ENCODE data around the gene SPATA32.

- TF ChIP-seq REST (IDR thresholded peaks at IDR 0.05; ENCODE audit: insufficient read depth in 1 of 2, low read depth in 2 of 2, low read length in 2 of 2), result no peak
- TF ChIP-seq FOXP2 (optimal IDR thresholded peaks at IDR 0.05; ENCODE audit: borderline replicate concordance, extremely low read depth, extremely low read length, insufficient read depth), result no peak
- no peak for TF ChIP-seq TAF1 (IDR thresholded peaks at IDR 0.05; ENCODE audit: borderline replicate concordance, insufficient read depth, low read length)
- TF ChIP-seq SIN3A (IDR thresholded peaks at IDR 0.05; ENCODE audit: borderline replicate concordance, insufficient read depth, low read length), result no peak
- no peak for TF ChIP-seq POLR2AphosphoS5 (IDR thresholded peaks at IDR 0.05; ENCODE audit: low read depth, low read length)
Measured at GRCh38 chr17:45226576-45226975, 35.3 kb downstream of the SPATA32 start.

Measured in PFSK-1 (cell line).